ENCODE measurements around the gene C8A.

GRCh38 chr1:56854521-56855099 lies at the start of gene C8A:
- TF ChIP-seq CTCF (IDR thresholded peaks at IDR 0.05) (no peak), POLR2A (IDR thresholded peaks at IDR 0.05) (no peak), POLR2AphosphoS5 (IDR thresholded peaks at IDR 0.05; ENCODE audit: insufficient read depth in 1 of 2, low read depth in 1 of 2) (no peak)
